Hepatocyte (in vitro differentiated cells): ENCODE data around the gene TCHHL1. TPM values are rescaled to one million over a fixed set of nuclear protein-coding genes. Genes with fewer than 3 reads are reported as not detected.

Experiments
- DNase-seq: peaks from one replicate; pipeline ENCODE4 v3.0.0-alpha.2; 2016; ENCODE audit warnings: low spot score
- H2AFZ ChIP-seq: fragments of 200-600 bp; sonication (generic); 2 replicates; pipeline ENCODE4 v1.6.0; 2016; ENCODE audit warnings: antibody characterized with exemption, mild to moderate bottlenecking
- H3K27ac ChIP-seq: fragments of 200-600 bp; sonication (generic); 2 replicates; pipeline ENCODE4 v1.5.1; 2016; ENCODE audit warnings: mild to moderate bottlenecking
- H3K27me3 ChIP-seq: fragments of 200-600 bp; sonication (generic); 2 replicates; pipeline ENCODE4 v1.6.1; 2016
- H3K36me3 ChIP-seq: fragments of 200-600 bp; sonication (generic); replicated peaks from 2 replicates; pipeline ENCODE4 v1.5.1; 2016; ENCODE audit warnings: low read depth; ENCODE audit not compliant: insufficient read depth
- H3K4me1 ChIP-seq: fragments of 200-600 bp; sonication (generic); 2 replicates; pipeline ENCODE4 v1.5.1; 2016; ENCODE audit warnings: mild to moderate bottlenecking, moderate library complexity; ENCODE audit not compliant: insufficient read depth
- H3K4me2 ChIP-seq: fragments of 200-600 bp; sonication (generic); 2 replicates; pipeline ENCODE4 v1.6.0; 2016
- H3K4me3 ChIP-seq: fragments of 200-600 bp; sonication (generic); 2 replicates; pipeline ENCODE4 v1.5.1; 2016; ENCODE audit warnings: mild to moderate bottlenecking
- H3K79me2 ChIP-seq: fragments of 200-600 bp; sonication (generic); 2 replicates; pipeline ENCODE4 v1.6.0; 2017; ENCODE audit warnings: mild to moderate bottlenecking
- H3K9me2 ChIP-seq: fragments of 200-600 bp; sonication (generic); replicated peaks from 2 replicates; pipeline ENCODE4 v1.6.0; 2017; ENCODE audit warnings: mild to moderate bottlenecking; ENCODE audit not compliant: insufficient read depth
- H3K9me3 ChIP-seq: fragments of 200-600 bp; sonication (generic); 2 replicates; pipeline ENCODE4 v1.5.1; 2016; ENCODE audit warnings: low read depth, mild to moderate bottlenecking
- H4K20me1 ChIP-seq: fragments of 200-600 bp; sonication (generic); 2 replicates; pipeline ENCODE4 v1.6.0; 2016; ENCODE audit warnings: mild to moderate bottlenecking; ENCODE audit not compliant: insufficient read depth, poor library complexity, severe bottlenecking
- CTCF ChIP-seq: fragments of 200-600 bp; sonication (generic); IDR thresholded peaks from 2 replicates; pipeline ENCODE4 v1.5.1; 2016; ENCODE audit warnings: antibody characterized with exemption, mild to moderate bottlenecking; ENCODE audit not compliant: poor library complexity
- EZH2 ChIP-seq: fragments of 200-600 bp; sonication (generic); IDR thresholded peaks from 2 replicates; pipeline ENCODE4 v1.6.1; 2016; ENCODE audit warnings: antibody characterized with exemption, mild to moderate bottlenecking, borderline replicate concordance
- EZH2phosphoT487 ChIP-seq: fragments of 200-600 bp; sonication (generic); IDR thresholded peaks from one replicate; pipeline ENCODE4 v1.6.1; 2018; ENCODE audit warnings: antibody characterized with exemption, mild to moderate bottlenecking, low read depth, moderate library complexity; ENCODE audit not compliant: unreplicated experiment, severe bottlenecking
- WGBS: methylation state at CpG from one replicate; pipeline ENCODE4 v1.1.6; 2016; ENCODE audit warnings: low lambda C conversion rate; ENCODE audit errors: missing lambda C conversion rate; 5-methylcytosine and 5-hydroxymethylcytosine counted together
- polyA plus RNA-seq: library from polyadenylated mRNA; unstranded; fragments of >200 nt; fragmentation: Nextera tagmentation; extraction: Ambion mirVana; gene quantifications from 2 replicates; pipeline ENCODE4 v1.2.1, GENCODE V29; 2016
- total RNA-seq: library from RNA; depleted of rRNA; stranded (reverse); fragments of >200 nt; gene quantifications from 2 replicates; pipeline ENCODE4 v1.2.3, GENCODE V29; 2014

Gene TCHHL1
- total and polyA plus RNA-seq, 2 experiments from 2014 or later: not detected

- Histone ChIP-seq H3K9me2 (no peaks in the 10 kb centered on the region), H3K4me1 (peaks cover 8% of the 10 kb centered on the region), H3K27me3 (no peaks in the 10 kb centered on the region), H3K36me3 (no peaks in the 10 kb centered on the region), H3K79me2 (peaks cover 9% of the 10 kb centered on the region), H3K4me3 (no peak overlapping the region), H4K20me1 (no peaks in the 10 kb centered on the region), H3K4me2 (no peak overlapping the region), H2AFZ (no peak overlapping the region), H3K9me3 (no peaks in the 10 kb centered on the region), H3K27ac (no peak overlapping the region)
- no peak for DNase-seq
- WGBS: 93% methylated on average over 1 of the region's 1 CpG
- TF ChIP-seq EZH2phosphoT487: no peak
- TF ChIP-seq CTCF: no peak
- TF ChIP-seq EZH2: no peak
Measured at GRCh38 chr1:152039461-152039860, 49.4 kb downstream of the TCHHL1 start.

DNA sequence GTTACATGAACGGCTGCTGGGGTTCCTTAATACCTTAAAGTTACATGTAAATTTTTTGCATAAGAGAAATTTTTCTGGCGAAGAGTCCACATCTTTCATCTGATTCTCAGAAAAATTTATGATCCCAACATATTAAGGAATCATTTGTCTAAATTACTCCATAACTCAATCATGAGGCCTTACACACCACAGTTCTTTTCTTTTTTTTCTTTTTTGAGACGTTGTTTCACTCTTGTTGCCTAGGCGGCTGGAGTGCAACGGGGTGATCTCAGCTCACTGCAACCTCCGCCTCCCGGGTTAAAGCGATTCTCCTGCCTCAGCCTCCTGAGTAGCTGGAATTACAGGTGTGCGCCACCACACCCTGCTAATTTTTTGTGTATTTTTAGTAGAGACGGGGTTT lies 50.0 kb downstream of the TCHHL1 start:
- TF ChIP-seq EZH2 (no peak), CTCF (no peak), EZH2phosphoT487 (no peak)
- Histone ChIP-seq H3K79me2 (peaks cover 13% of the 10 kb centered on the region), H3K4me3 (no peak overlapping the region), H4K20me1 (no peaks in the 10 kb centered on the region), H2AFZ (no peak overlapping the region), H3K36me3 (no peaks in the 10 kb centered on the region), H3K27ac (no peak overlapping the region), H3K9me3 (no peaks in the 10 kb centered on the region), H3K4me1 (peaks cover 13% of the 10 kb centered on the region), H3K9me2 (no peaks in the 10 kb centered on the region), H3K27me3 (no peaks in the 10 kb centered on the region), H3K4me2 (no peak overlapping the region)
- 89% methylated on average over 10 of the region's 10 CpGs for WGBS
- DNase-seq: no peak

DNA sequence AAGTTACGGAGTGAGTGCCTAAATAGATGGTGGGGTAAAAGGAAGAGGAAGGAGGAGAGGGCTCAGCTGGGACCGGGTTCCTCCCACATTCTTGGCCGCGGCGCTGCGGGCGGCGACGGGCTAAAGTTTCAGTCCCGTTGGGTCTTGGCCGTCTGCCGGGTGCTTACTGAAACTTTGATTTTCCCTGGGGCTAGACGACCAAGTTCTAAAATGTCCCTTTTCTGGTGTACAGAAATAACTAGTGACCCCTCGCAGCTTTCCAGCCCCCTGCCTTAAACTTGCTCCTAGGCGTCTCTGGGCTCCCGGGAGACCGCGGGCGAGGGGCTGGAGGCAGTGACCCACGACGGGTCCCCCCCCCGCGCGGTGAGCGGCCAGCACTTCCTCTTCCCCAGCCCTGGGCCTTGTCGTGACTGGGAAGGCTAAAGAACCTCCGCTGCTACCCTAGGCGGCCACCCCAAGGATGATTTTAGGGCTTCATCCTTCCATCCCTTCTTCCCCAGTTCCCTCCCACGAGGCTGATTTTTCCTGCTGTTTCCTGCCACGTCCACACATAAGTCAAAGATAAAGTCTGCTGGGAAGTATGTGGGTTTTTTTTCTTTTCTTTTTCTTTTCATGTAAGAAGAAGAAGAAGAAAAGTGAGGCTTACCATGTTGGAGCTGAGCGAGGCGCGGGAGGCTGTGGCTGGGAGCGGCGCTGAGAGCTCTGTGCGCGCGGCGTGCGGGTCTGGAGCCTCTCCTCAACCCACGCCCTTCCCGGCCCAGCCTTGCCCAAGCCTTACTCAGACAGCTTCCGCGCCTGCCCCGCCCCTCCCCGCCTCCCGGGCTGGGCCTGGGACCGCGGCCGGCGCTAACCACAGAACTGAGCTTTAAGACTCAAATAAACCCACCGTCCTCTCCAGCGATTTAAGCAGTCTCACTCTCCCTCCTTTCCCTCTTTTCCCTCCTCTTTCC lies 52.3 kb downstream of the TCHHL1 start, which contains the start of gene S100A11:
S100A11 (minus strand) TSS at position 738 of the 950 bp plus-strand sequence; CDS start at position 649, 89 bp downstream.
- Histone ChIP-seq H3K79me2 (peaks cover 26% of the 10 kb centered on the region), H3K27me3 (no peaks in the 10 kb centered on the region), H3K9me3 (no peaks in the 10 kb centered on the region), H3K4me2 (peak within 1 kb of the TSS; percentile 81), H3K36me3 (no peaks in the 10 kb centered on the region), H4K20me1 (no peaks in the 10 kb centered on the region), H3K9me2 (no peaks in the 10 kb centered on the region), H3K27ac (peak within 1 kb of the TSS; percentile 100), H2AFZ (peak within 1 kb of the TSS; percentile 65), H3K4me3 (peak within 1 kb of the TSS; percentile 84), H3K4me1 (peaks cover 17% of the 10 kb centered on the region)
- under 1% methylated on average over 45 of the region's 53 CpGs for WGBS
- TF ChIP-seq EZH2 (no peak), EZH2phosphoT487 (no peak), CTCF (no peak)
- DNase-seq: peak; percentile 96
